GM10248 (cell line): ENCODE results near the gene EID2B.

ENCODE experiments used
- CTCF ChIA-PET: fragments of 300-600 bp; sonication (Branson Sonifier 250); formaldehyde crosslinking; extraction: SDS; loops from one replicate; lab custom pipeline; 2021; ENCODE audit warnings: antibody characterized with exemption; lab: Yijun Ruan, JAX
- POLR2A ChIA-PET: fragments of 350-650 bp; sonication (Branson Sonifier 250); formaldehyde crosslinking; extraction: SDS; loops from one replicate; lab custom pipeline; 2020; ENCODE audit warnings: antibody characterized with exemption; lab: Yijun Ruan, JAX
- DNase-seq: peaks from one replicate; pipeline ENCODE4 v3.0.0; 2012; ENCODE audit errors: extremely low spot score
- TF ChIP-seq, protein P1 (sequence below): IDR thresholded peaks from 2 replicates; pipeline ENCODE4 v1.5.1; 2012; ENCODE audit warnings: mild to moderate bottlenecking, low read depth; ENCODE audit errors: extremely low read depth, missing control alignments, control extremely low read depth

Gene EID2B

GRCh38 chr19:39492225-39492624 is 40.4 kb downstream of the EID2B start:
- ChIA-PET POLR2A (no interaction called here), CTCF (interaction anchor here (0.8 to 1.2 kb wide), 2 partner anchors 11 to 40 kb away, joined by 3 to 5 read pairs; partner anchors contain the start of gene EID2B)
- TF ChIP-seq, protein P1, sequence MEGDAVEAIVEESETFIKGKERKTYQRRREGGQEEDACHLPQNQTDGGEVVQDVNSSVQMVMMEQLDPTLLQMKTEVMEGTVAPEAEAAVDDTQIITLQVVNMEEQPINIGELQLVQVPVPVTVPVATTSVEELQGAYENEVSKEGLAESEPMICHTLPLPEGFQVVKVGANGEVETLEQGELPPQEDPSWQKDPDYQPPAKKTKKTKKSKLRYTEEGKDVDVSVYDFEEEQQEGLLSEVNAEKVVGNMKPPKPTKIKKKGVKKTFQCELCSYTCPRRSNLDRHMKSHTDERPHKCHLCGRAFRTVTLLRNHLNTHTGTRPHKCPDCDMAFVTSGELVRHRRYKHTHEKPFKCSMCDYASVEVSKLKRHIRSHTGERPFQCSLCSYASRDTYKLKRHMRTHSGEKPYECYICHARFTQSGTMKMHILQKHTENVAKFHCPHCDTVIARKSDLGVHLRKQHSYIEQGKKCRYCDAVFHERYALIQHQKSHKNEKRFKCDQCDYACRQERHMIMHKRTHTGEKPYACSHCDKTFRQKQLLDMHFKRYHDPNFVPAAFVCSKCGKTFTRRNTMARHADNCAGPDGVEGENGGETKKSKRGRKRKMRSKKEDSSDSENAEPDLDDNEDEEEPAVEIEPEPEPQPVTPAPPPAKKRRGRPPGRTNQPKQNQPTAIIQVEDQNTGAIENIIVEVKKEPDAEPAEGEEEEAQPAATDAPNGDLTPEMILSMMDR: no peak
- DNase-seq: no peak

DNA sequence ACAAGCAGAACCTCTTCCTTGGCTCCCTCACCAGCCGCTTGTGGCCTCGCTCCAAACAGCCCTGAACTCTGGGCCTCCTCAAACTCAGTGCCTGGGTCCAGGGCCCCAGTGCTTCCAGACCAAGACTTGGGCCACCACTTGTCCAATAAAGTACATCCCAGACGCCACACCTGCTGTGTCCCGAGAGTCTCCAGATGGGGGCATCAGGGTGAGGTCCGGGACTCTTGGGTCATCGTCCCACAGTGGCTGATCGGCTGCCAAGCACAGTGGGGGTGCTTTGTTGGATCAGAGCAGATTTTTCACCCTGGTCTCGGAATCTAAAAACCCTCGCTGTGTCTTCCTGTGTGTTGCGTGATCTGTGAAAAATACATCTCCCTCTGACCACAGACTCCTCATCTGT is 42.9 kb downstream of the EID2B start:
- POLR2A ChIA-PET: no interaction called here
- CTCF ChIA-PET: interaction anchor here (1.3 kb wide), 2 partner anchors 8 to 13 kb away, joined by 4 to 9 read pairs; partner anchors contain the start of gene DLL3
- DNase-seq: no peak
- TF ChIP-seq, protein P1: no peak

GRCh38 chr19:39483141-39483540 is 49.5 kb downstream of the EID2B start:
- no peak for DNase-seq
- TF ChIP-seq, protein P1: no peak
- CTCF ChIA-PET: no interaction called here
- POLR2A ChIA-PET: interaction anchor here (0.7 kb wide), 1 partner anchor 35 kb away, joined by 3 read pairs; no protein-coding TSS in a partner anchor

GRCh38 chr19:39481676-39482075 is 51.0 kb downstream of the EID2B start:
- CTCF ChIA-PET: interaction anchor here (1.5 kb wide), 1 partner anchor 10 kb away, joined by 3 read pairs; no protein-coding TSS in a partner anchor
- TF ChIP-seq, protein P1: no peak
- POLR2A ChIA-PET: interaction anchor here (0.7 kb wide), 1 partner anchor 22 kb away, joined by 5 read pairs; no protein-coding TSS in a partner anchor
- no peak for DNase-seq

GRCh38 chr19:39481229-39481545 is 51.5 kb downstream of the EID2B start:
- POLR2A ChIA-PET: no interaction called here
- CTCF ChIA-PET: no interaction called here
- DNase-seq: no peak
- TF ChIP-seq, protein P1: no peak
